Tongue (tissue), 2 donors: ENCODE measurements around the gene STX17. TPM values are rescaled to one million over a fixed set of nuclear protein-coding genes. Genes with fewer than 3 reads are reported as not detected.

Source experiments
- DNase-seq: peaks from one replicate; pipeline ENCODE4 v3.0.0-alpha.2; 2015
- total RNA-seq: library from RNA; depleted of rRNA; stranded (reverse); fragments of >200 nt; gene quantifications from one replicate; pipeline ENCODE4 v1.2.3, GENCODE V29; 2014

STX17 gene
- total RNA-seq, 1 donor from 2014 or later, result 42.3 TPM

DNA sequence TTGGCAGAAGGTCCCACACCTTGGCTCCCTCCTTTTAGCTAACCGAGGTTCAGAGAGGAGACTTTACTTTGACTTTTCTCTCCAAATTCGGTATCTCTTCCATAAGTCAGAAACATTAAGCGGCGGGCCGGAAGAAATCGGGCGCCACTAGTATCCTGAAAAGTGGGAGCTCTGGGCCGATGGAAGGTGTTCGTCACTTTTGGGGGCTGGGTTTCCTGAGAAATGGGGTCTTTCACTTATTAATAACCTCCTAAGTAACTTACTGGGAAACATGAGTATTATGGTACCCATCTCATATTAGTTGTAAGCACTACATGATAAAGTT lies 716 bp downstream of the STX17 start:
- DNase-seq, result no peak

DNA sequence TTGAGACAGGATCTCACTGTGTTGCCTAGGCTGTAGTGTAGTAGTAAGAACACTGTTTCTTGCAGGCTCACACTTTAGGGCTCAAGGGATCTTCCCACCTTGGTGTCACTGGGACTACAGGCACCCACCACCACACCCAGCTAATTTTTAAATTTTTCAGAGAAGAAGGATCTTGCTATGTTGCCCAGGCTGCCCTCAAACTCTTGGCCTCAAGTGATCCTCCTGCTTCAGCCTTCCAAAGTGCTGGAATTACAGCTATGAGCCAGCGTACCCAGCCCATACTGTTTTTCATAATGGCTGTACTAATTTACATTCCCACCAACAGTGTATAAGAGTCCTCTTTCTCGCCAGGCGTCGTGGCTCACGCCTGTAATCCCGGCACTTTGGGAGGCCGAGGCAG lies 5.1 kb downstream of the STX17 start:
- DNase-seq, result no peak

DNA sequence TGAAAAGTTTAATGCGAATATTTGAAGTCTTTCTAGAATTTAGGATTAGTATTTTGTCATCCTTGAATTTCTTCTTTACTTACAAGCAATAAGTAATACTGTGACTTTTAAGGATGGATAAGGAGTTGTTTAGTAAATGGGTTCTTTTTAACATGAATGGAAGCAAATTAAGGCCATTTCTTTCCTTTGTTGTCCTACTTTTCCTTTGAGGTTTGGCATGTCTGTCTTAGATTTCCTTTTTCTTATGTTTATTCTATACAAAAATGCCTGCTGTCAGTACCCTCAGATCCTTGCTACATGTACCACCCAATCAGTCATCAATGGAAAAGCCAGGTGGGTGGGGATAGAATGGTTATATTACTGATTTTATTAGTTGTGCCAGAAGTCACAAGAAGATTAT lies 10.2 kb downstream of the STX17 start:
- no peak for DNase-seq

DNA sequence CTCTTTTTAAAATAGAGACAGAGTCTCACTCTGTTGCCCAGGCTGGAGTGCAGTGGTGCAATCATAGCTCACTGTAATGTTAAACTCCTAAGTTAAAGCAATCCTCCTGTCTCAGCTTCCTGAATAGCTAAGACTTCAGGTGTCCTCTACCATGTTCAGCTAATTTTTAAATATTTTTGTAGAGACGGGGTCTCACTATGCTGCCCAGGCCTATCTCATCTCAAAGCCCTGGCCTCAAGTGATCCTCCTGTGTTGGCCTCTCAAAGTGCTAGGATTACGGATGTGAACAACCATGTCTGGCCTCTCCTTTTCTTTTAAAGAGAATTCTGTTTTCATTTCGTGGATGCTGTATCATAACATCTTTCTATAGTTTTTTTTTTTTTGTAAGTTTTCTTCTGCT lies 11.7 kb downstream of the STX17 start:
- no peak for DNase-seq

DNA sequence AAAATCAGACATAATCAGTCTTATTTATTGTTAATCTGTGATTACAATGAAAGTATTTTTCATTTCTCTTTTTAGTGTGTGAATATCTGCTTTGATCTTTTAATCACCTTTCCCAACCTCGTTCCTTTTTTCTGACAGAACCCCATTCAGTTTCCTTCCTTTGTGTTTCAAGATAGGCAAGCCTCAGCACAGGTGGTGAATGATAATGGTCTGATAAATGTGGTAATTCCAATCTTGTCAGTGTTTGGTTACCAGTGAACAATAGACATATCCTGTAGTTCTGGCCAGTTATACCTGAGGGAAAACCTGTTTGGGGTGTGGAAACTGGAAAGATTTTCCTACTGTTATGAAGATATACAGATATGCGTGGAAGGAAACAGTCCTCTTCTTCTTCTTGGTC lies 13.5 kb downstream of the STX17 start:
- no peak for DNase-seq

DNA sequence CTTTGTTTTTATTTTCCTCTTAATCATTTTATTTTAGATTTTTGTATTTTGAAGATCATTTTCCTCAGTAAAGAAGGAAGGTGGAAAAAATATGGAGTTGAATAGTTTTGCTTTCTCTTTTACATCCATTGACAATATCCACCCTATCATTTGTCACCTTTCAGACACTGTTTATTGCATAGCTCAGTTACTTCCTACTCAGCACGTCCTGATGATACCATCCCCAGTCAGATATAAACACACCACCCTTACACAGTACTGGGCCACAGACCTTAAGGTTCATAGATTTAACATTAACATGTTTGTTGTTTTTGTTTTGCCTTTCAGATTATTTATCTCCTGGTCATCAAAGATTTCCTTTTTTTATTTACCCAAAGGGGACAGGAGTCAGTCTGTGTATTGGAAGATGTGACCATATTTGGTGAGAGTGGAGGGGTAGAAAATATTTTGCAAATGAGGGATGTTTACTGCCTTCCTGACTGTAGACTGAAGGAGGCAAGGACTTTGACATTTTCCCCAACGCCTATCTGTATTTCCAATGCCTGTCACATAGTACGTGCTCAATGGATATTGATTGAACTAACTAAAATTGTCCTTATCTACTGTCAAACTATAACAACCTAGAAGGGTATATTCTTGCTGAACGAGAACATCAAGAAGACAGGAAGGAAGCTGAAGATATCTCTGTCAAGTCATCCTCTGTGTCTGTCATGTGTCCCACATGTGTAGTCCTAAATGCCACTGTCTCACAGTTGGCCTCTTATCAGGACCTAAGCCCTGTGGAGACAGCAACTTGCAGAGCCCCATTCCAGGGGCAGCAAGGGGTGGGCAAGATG lies 15.6 kb downstream of the STX17 start:
- no peak for DNase-seq

DNA sequence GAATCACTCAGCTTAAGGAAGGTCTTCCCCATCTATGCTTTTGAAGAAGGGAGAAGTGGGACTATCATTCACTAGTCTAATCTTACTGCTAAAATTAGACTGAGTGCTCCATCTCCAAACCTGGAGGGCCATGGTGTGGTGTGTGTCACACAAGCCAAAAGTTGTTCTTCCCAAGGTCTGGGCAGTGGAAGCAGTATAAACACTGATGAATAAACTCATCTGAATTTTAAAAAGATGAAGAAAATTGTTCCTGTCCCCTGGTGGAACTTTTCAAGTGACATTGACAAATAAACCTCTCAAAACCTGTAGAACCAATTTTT lies 16.2 kb downstream of the STX17 start:
- DNase-seq, result no peak

DNA sequence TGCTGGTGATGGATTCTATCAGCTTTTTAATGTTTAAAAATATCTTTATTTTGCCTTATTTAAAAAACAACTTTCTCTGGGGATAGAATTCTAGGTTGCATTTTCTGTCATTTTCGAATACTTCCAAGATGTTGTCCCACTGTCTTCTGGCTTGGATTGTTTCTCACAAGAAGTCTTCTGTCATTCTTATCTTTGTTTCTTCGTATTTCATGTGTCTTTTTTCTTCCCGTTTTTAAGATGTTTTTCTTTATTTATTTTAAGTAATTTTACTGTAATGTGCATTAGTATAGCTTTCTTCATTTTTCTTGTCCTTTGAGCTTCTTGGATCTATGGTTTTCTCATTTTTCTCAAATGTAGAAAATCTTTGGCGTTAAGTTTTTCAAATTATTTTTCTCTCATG lies 19.1 kb downstream of the STX17 start:
- DNase-seq, result no peak

DNA sequence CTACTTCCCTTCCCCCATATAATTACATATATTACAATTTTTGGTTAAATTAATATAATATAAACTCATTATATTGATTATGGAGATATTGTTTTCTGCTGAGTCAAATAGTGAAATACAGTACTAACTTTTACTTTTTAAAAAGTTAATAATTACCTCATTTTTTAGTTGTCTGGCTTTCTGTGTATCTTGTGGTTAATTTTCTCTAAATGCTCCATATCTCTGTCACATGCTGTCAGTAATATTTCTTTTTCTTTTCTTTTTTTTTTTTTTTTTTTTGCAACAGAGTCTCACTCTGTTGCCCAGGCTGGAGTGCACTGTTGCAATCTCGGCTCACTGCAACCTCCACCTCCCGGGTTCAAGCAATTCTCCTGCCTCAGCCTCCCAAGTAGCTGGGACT lies 23.2 kb downstream of the STX17 start:
- DNase-seq, result no peak

DNA sequence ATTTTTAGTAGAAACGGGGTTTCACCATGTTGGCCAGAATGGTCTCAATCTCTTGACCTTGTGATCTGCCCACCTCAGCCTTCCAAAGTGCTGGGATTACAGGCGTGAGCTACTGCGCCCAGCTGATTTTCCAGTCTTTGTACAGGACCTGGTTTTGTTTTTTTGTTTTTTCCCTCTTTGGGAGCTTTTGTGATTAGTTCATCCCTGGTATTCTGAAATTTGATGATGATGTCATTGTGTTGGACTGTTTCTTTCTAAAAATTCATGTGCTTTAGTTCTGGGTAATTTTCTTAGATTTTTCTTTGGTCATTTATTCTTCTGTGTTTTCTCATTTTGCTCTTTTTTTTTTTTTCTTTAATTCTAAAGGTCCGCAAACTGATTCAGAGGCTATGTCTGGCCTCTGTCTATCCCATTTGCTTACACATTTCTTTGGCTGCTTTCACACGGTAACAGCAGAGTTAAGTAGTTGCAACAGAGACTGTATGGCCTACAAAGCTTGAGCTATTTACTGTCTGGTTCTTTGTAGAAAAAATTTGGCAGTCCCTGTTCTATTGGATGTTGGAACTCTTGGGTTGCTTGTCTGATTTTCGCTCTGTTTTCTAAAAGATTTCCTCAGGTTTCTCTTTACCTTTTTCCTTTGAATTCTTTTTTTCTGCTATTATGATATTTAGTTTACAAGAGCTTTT lies 24.8 kb downstream of the STX17 start:
- DNase-seq, result no peak

DNA sequence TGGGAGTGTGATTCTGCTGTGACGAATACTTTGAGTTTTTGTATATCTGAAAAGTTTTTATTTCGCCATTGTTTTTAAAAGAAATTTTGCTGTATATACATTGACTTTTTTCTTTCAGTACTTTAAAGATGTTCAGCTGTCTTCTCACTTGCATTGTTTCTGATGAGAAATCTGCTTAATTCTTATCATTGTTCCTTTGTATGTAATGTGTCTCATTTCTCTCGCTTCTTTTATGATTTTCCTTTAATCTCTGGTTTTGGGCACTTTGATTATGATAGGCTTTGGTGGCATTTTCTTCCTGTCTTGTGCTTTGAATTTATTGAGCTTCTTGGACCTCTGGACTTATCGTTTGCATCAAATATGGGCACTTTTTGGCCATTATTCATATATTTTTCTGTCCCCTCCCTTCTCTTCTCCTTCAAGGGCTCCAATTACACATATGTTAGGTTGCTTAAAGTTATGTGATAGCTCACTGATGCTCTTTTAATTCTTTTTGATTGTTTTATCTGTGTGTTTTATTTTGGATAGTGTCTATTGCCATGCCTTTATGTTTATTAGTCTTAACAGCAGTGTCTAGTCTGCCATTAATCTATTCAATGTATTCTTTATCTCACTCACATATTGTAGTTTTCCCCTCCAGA lies 30.6 kb downstream of the STX17 start:
- DNase-seq, result no peak

DNA sequence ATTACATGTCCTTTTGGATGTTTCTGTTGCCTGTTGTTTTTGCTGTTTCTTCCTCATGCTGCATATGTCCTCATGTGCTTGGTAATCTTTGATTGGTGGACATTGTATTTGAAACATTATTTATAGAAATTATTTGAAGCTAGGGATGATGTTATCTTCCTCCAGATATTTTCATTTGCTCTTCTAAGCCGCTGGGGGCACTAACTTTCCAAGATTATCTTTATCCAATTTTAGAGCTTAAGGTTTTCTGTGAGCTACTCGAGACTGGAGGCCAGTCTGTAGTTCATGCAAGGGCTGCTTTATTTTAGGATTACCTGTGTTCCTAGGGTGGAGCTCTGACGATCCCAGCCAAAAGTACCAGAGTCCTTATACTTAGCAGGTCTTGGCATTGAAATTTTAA lies 40.9 kb downstream of the STX17 start:
- no peak for DNase-seq

DNA sequence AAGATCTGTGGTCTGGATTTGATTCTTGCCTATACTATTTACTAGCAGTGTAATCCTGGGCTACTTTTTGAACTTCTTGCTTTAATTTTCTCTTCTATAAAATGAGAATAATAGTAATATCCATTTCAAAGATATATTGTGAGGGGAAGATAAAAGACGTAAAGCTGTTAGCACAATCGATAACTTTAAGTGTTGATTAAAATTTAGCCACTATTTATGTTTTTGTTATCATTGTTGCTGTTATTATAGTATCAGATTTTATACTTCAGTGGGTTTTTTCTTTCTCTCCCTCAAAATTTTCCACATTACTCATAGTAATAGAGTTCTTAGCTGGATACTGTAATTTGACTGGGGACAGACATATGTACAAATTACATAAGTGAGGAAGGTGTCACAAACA lies 42.0 kb downstream of the STX17 start:
- DNase-seq, result no peak

DNA sequence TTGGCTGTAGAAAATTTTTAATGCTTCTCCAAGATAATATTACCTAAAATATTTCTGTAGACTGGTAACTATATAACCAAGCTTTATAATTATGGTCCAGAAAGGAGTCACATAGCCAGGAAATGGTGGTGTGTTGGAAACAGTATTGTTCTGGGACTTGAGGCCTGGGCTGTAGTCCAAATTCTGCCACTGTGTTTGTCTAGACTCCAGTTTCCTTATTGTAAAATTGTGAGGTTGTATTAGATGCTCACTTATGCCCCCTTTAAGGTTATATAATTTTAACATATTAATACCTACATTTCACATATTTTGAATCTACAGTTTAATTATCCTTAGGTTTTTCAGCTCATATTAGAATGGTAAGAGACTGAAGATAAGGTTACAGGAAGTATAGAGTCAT lies 42.4 kb downstream of the STX17 start:
- DNase-seq, result peak; percentile 16

DNA sequence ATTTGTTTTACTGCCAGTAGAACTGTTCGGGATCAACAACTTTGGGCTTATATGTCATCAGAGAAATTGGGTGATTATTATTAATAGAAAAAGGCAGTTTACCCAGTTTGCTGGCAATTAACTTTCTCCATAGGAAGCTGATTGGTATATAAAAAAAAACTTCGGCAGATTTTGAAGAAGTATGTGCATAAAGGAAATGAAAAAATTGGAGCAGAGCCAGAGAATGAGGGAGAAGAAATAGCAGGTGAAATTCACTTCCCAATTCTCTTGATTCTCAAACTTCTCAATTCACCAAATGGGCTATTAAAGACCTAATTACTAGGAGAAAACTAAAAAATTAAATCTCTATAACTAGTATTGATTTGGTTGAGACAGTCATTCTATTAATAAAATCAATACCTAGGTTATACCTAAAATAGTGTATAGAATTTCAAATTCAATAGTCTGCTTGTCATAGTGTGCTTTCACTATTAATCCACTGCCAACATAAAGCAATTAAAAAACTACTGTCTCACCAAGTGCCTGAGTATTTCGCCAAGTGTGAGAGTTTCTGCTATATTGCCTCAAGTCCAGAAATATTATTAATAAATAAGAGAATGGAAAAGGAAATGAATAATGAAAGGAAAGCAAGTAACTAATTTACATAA lies 47.5 kb downstream of the STX17 start:
- DNase-seq, result no peak

DNA sequence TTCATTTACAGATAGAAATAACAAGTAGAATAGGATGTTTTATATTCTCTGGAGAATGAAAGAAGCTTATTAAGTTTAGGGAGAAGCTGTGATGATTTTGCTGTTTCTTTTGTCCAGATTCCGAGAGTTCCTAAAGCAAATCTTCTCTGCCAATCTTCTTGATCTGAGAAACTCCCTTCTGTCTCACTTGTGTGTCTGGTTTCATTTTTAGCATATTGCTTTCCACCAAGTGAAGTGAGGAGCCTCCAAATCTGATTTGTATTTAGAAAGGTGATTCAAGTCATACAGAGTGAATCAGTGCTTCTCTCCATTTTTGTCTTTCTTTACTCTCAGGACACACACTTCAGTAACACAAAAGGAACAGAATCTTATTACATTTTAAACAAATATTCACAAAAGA lies 48.4 kb downstream of the STX17 start:
- no peak for DNase-seq

DNA sequence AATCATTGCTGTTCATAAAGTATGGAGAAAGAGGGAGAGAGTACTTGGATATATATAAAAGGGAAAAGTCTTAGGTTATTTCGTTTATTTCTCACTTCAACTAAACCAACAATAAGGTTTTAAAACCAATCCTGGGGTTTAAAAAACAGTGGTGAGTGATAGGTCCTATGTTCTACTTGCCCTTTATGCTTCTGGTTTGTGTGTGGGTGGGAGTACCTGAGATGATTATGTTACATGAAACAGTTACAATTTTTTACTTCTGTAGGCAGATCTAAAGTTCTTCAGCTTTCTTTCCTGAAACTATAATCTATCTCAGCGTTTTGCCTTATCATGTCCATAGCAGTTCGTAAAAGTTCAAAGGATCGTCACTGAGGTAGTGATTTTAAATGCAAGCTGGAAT lies 49.2 kb downstream of the STX17 start:
- no peak for DNase-seq

DNA sequence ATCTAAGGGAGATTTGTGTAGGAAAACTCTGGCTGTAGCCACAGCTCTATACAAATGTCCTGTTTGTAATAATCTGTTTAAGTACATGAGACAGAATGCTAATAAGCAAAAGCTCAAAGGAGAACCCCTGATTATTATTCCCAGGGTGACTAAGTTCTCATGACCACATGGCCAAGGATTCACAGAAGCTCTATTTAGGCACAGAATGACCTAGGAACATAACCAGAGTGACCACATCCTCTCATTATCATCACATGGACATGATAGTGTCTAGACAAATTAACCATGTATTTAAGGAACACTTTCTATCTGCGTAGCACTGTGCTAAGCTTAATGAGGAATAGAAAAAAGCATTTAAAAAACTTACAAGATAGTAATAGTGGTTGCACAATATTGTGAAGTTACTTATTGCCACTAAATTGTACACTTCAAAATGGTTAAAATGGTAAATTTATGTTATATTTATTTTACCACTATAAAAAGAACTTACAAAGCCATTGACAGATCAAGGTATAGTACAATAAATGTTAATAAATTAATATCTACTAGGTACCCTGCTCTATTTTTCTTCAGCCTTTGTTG lies 56.3 kb downstream of the STX17 start:
- DNase-seq, result no peak

DNA sequence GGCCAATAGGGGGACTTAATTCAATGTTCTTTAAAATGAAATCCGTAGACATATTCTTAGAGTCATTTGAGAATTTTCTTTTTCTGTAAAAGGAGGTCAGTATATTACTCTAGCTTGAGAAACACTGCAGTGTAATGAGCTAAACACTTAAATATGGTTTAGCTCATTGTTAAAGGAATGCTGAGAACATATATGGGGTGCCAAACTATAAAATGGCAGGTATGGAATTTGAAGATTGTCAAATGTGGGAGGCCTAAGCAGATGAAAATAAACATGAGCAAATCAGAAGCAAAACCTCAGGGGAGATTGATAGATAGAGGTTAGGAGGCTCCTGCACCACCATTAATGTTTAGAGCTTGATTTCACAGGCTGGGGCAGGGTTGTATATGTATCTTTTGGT lies 57.9 kb downstream of the STX17 start:
- no peak for DNase-seq

DNA sequence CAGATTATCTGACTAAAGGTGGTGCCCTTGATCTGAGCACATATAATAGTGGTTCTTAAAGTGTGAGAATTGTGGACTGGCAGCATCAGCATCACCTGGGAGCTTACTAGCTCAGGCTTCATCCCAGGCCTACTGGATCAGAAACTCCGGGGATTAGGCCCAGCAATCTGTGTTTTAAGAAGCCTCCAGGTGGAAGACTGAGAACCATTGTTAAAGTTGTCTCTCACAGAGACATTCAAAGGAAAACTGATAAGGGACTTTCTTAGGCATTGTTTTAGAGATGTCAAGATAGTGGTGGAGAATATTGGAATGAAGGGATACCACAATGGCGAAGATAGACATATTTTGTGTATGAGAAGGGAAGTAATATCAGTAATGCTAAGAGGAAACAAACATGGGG lies 59.5 kb downstream of the STX17 start:
- DNase-seq, result no peak

DNA sequence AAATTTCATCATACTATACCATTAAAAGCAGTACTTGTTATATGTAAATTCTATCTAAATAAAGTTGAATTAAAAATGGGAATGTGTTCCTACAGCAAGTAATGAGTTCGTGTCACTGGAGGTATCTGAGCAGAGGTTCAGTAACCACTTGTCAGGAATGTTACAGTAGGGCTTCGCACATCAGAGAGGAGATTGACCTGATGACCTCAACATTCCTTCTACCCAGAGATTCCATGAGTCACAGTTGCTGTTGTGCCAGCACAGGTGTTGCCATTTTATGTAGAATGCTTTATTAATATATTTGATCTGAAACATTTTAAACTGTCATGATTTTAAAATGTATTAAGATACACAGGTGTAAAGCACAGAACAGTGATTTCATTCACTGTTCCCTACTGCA lies 60.3 kb downstream of the STX17 start:
- no peak for DNase-seq

DNA sequence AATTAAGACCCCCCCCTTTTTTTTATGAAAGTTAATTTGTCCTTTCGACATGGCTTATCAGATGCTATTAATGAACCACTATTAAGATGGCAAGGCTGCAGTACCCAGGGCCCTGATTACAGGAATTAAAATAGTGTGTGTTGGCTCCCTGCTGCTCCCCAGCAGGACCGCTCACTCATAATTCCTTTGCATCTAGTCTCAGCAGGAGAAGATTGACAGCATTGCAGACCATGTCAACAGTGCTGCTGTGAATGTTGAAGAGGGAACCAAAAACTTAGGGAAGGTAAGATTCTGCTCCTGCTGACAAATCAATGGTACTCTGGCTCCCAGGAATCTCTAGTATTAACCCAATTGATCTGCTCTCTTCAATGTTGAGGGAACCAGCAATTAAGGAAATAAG lies 61.0 kb downstream of the STX17 start:
- DNase-seq, result no peak

DNA sequence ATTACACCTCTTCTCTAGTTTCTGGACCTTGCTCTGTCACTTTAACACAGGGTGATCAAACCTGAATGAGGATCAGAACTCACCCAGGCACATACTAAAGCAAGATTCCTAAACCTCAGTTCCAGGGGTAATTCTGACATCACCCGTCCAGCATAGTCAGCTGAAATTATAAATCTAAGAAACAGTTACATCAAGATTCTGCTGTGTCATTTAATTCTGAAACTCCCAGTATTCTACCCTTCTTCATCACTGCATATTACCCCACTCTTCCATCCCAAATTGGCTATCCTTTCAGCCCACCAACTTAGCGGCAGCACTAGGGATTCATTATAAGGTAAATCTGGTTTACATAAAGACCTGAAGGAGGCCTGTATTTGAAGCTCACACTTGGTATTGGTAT lies 64.0 kb downstream of the STX17 start:
- no peak for DNase-seq
